Liver (tissue), 9 donors: ENCODE results near the gene RPS6KA5. TPM values are rescaled to one million over a fixed set of nuclear protein-coding genes. Genes with fewer than 3 reads are reported as not detected.

ENCODE experiments used
- DNase-seq: peaks from one replicate; pipeline ENCODE4 v3.0.0-alpha.2; 2017; ENCODE audit warnings: low spot score
- H3K27ac ChIP-seq, 2 donors: one replicate each; pipeline ENCODE4 v1.7.0; 2013; ENCODE audit warnings: inconsistent platforms in 2 of 2, low read length in 2 of 2, control low read depth in 1 of 2, low read depth in 1 of 2, mild to moderate bottlenecking in 1 of 2
- H3K27me3 ChIP-seq, 4 donors: one replicate each; pipeline versions ENCODE4 v1.6.1 to v1.7.0; 2013; ENCODE audit warnings: low read length in 3 of 4, inconsistent platforms in 1 of 4, mild to moderate bottlenecking in 1 of 4, moderate library complexity in 1 of 4; ENCODE audit not compliant: control insufficient read depth in 4 of 4, insufficient read depth in 4 of 4
- H3K36me3 ChIP-seq, 4 donors: one replicate each; pipeline versions ENCODE4 v1.6.1 to v1.7.0; 2013; ENCODE audit warnings: low read length in 3 of 4, mild to moderate bottlenecking in 3 of 4, low read depth in 1 of 4, moderate library complexity in 1 of 4; ENCODE audit not compliant: control insufficient read depth in 4 of 4, insufficient read depth in 3 of 4
- H3K4me1 ChIP-seq, 4 donors: one replicate each; pipeline versions ENCODE4 v1.6.1 to v1.7.0; 2013; ENCODE audit warnings: low read length in 3 of 4, mild to moderate bottlenecking in 3 of 4, moderate library complexity in 1 of 4; ENCODE audit not compliant: control insufficient read depth in 4 of 4, insufficient read depth in 4 of 4
- H3K4me3 ChIP-seq, 3 donors: one replicate each; pipeline versions ENCODE4 v1.6.1 to v1.7.0; 2013; ENCODE audit warnings: low read length in 3 of 3, control low read depth in 1 of 3, low read depth in 1 of 3, mild to moderate bottlenecking in 1 of 3
- H3K9ac ChIP-seq, 2 donors: one replicate each; pipeline ENCODE4 v1.7.0; 2013; ENCODE audit warnings: low read length in 2 of 2, mild to moderate bottlenecking in 2 of 2, moderate library complexity in 2 of 2, control low read depth in 1 of 2, low read depth in 1 of 2
- H3K9me3 ChIP-seq, 4 donors: one replicate each; pipeline versions ENCODE4 v1.6.1 to v1.7.0; 2013; ENCODE audit warnings: low read length in 3 of 4; ENCODE audit not compliant: control insufficient read depth in 4 of 4
- ATF3 ChIP-seq: IDR thresholded peaks from 2 replicates; pipeline ENCODE4 v1.6.1; 2016; ENCODE audit warnings: antibody characterized with exemption
- CTCF ChIP-seq: fragments of 150-350 bp; IDR thresholded peaks from 2 replicates; pipeline ENCODE4 v1.5.1; 2017; ENCODE audit warnings: improper control_type of control experiment, low read depth, low read length; ENCODE audit not compliant: missing input control
- EGR1 ChIP-seq, 2 donors: IDR thresholded peaks; 2 replicates each; pipeline ENCODE4 v1.6.1; 2016 to 2018; ENCODE audit warnings: antibody characterized with exemption in 2 of 2, low read depth in 2 of 2
- FOXA1 ChIP-seq: IDR thresholded peaks from 2 replicates; pipeline ENCODE4 v1.6.1; 2016; ENCODE audit warnings: antibody characterized with exemption
- FOXA2 ChIP-seq: IDR thresholded peaks from 2 replicates; pipeline ENCODE4 v1.6.1; 2016; ENCODE audit warnings: antibody characterized with exemption
- HNF4A ChIP-seq, 2 donors: conservative IDR thresholded peaks; 2 replicates each; pipeline ENCODE4 v1.6.1; 2016; ENCODE audit warnings: antibody characterized with exemption in 2 of 2, mild to moderate bottlenecking in 2 of 2
- HNF4G ChIP-seq: IDR thresholded peaks from 2 replicates; pipeline ENCODE4 v1.6.1; 2016; ENCODE audit warnings: antibody characterized with exemption
- NR2F2 ChIP-seq: IDR thresholded peaks from 2 replicates; pipeline ENCODE4 v1.6.1; 2016; ENCODE audit warnings: antibody characterized with exemption
- RXRA ChIP-seq, 2 donors: IDR thresholded peaks; 2 replicates each; pipeline ENCODE4 v1.6.1; 2017 to 2018; ENCODE audit warnings: antibody characterized with exemption in 2 of 2, mild to moderate bottlenecking in 1 of 2
- SP1 ChIP-seq: IDR thresholded peaks from 2 replicates; pipeline ENCODE4 v1.6.1; 2018; ENCODE audit warnings: antibody characterized with exemption, mild to moderate bottlenecking
- TAF1 ChIP-seq: conservative IDR thresholded peaks from 2 replicates; pipeline ENCODE4 v1.6.1; 2016; ENCODE audit warnings: antibody characterized with exemption, mild to moderate bottlenecking
- ZBTB33 ChIP-seq: IDR thresholded peaks from 2 replicates; pipeline ENCODE4 v1.6.1; 2016; ENCODE audit warnings: antibody characterized with exemption
- WGBS: extraction: QIAGEN DNeasy Blood & Tissue Kit; methylation state at CpG from one replicate; pipeline ENCODE4 v1.1.7; 2013; 5-methylcytosine and 5-hydroxymethylcytosine counted together
- polyA plus RNA-seq, 2 donors: library from polyadenylated mRNA; stranded (reverse) in 1 of 2; unstranded in 1 of 2; fragments of 200-250 nt in 1 of 2; fragments of >200 nt in 1 of 2; fragmentation: Nextera tagmentation in 1 of 2; extraction: Ambion mirVana in 1 of 2; gene quantifications; one replicate each; pipeline versions ENCODE4 v1.2.1 to v1.2.3, GENCODE V29; 2013 to 2015
- total RNA-seq, 2 donors: library from RNA; depleted of rRNA; stranded (reverse); fragments of >200 nt; gene quantifications; one replicate each; pipeline ENCODE4 v1.2.3, GENCODE V29; 2014
- donor health status: healthy.
- donor health status: healthy.
- donor health status: healthy.
- donor health status: healthy.
- donor health status: healthy.

The RPS6KA5 gene
- total and polyA plus RNA-seq, 4 donors = 0.52 to 2.3 (median 1.3) TPM

- Histone ChIP-seq H3K4me3 (no peak overlapping the region), H3K9ac (no peak overlapping the region), H3K36me3 (no peaks in the 10 kb centered on the region), H3K27ac (no peak overlapping the region), H3K27me3 (no peaks in the 10 kb centered on the region), H3K4me1 (peaks cover 0 to 6% (median 2%) of the 10 kb centered on the region in 4 donors), H3K9me3 (no peaks in the 10 kb centered on the region)
- WGBS = 97% methylated on average over 3 of the region's 3 CpGs
- TF ChIP-seq TAF1 (no peak), SP1 (no peak), ZBTB33 (no peak), EGR1 (IDR thresholded peaks at IDR 0.05; ENCODE audit: low read depth in 2 of 2) (no peak), RXRA (IDR thresholded peaks at IDR 0.05) (no peak), CTCF (no peak), FOXA1 (no peak), HNF4A (conservative IDR thresholded peaks at IDR 0.05) (no peak), HNF4G (no peak)
- no peak for DNase-seq
Observed at GRCh38 chr14:91019673-91020072, 40.8 kb downstream of the RPS6KA5 start.

- Histone ChIP-seq H3K9ac (no peak overlapping the region), H3K36me3 (no peaks in the 10 kb centered on the region), H3K4me3 (no peak overlapping the region), H3K4me1 (peaks cover 0 to 6% (median 2%) of the 10 kb centered on the region in 4 donors), H3K9me3 (no peaks in the 10 kb centered on the region), H3K27ac (no peak overlapping the region), H3K27me3 (no peaks in the 10 kb centered on the region)
- TF ChIP-seq NR2F2 (no peak), ATF3 (no peak), FOXA2 (no peak)
- no peak for DNase-seq
- WGBS = 85% methylated on average over 5 of the region's 5 CpGs
Observed at GRCh38 chr14:91018481-91018880, 42.0 kb downstream of the RPS6KA5 start.

DNA sequence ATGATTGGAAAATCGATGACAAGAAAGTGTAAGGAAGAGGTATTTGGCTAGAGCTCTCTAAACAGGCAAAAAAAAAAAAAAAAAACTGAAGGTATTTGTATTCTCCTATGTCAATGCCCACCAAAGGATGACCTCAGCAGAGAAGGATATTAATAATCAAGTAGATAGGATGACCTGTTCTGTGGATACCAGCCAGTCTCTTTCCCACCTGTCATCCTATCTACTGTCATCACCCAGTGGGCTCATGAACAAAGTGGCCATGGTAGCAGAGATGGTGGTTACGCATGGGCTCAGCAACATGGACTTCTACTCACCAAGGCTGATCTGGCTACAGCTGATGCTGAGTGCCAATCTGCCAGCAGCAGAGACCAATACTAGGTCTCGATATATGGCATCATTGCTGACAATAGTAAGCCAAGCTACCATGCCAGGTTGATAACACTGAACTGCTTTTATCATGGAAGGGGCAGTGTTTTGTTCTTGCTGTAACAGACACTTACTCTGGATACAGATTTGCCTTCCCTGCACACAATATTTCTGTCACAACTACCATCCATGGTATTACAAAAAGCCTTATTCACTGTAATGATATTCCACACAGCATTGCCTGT lies 43.5 kb downstream of the RPS6KA5 start:
- Histone ChIP-seq H3K27me3 (no peaks in the 10 kb centered on the region), H3K36me3 (no peaks in the 10 kb centered on the region), H3K4me3 (no peak overlapping the region), H3K4me1 (peaks cover 0 to 2% (median 0%) of the 10 kb centered on the region in 4 donors), H3K9ac (no peak overlapping the region), H3K9me3 (no peaks in the 10 kb centered on the region), H3K27ac (no peak overlapping the region)
- 99% methylated on average over 3 of the region's 3 CpGs for WGBS
- DNase-seq = no peak
- TF ChIP-seq EGR1 (IDR thresholded peaks at IDR 0.05; ENCODE audit: low read depth in 2 of 2) = no peak
